ENCODE data around the gene SRSF3. TPM values are rescaled to one million over a fixed set of nuclear protein-coding genes. Genes with fewer than 3 reads are reported as not detected.
A peak's percentile ranks its signal among the peaks of the same experiment; 100 is the strongest.

SRSF3 gene
- total and polyA plus RNA-seq, 4 donors = 145 to 267 (median 237) TPM

GRCh38 chr6:36615018-36615761 is 21.0 kb downstream of the SRSF3 start:
- no peak overlapping the region for H3K9ac ChIP-seq (ENCODE audit: insufficient read depth in 1 of 2, low read length in 2 of 2)
- WGBS, 2 donors = 53% methylated on average over 7 of the region's 7 CpGs
- no peak for ATAC-seq (ENCODE audit: insufficient read depth, low FRiP score)
- no peaks in the 10 kb centered on the region for H3K9me3 ChIP-seq (ENCODE audit: control insufficient read depth in 4 of 4, insufficient read depth in 3 of 4, low read length in 3 of 4)
- DNase-seq = peak in 2 of 3 donors; percentile 56 to 58
- no peaks in the 10 kb centered on the region for H3K27me3 ChIP-seq (ENCODE audit: control insufficient read depth in 3 of 3, insufficient read depth in 3 of 3, low read length in 2 of 3)
- TF ChIP-seq, protein P1, sequence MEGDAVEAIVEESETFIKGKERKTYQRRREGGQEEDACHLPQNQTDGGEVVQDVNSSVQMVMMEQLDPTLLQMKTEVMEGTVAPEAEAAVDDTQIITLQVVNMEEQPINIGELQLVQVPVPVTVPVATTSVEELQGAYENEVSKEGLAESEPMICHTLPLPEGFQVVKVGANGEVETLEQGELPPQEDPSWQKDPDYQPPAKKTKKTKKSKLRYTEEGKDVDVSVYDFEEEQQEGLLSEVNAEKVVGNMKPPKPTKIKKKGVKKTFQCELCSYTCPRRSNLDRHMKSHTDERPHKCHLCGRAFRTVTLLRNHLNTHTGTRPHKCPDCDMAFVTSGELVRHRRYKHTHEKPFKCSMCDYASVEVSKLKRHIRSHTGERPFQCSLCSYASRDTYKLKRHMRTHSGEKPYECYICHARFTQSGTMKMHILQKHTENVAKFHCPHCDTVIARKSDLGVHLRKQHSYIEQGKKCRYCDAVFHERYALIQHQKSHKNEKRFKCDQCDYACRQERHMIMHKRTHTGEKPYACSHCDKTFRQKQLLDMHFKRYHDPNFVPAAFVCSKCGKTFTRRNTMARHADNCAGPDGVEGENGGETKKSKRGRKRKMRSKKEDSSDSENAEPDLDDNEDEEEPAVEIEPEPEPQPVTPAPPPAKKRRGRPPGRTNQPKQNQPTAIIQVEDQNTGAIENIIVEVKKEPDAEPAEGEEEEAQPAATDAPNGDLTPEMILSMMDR (IDR thresholded peaks at IDR 0.05; ENCODE audit: control extremely low read depth, extremely low read depth) = peak; percentile 46
- no peak overlapping the region for H3K4me3 ChIP-seq
- peak overlapping the region; percentile 1 to 40 for H3K27ac ChIP-seq (ENCODE audit: low read depth in 1 of 2, low read length in 1 of 2)
- peaks cover 7 to 22% (median 8%) of the 10 kb centered on the region in 4 donors for H3K36me3 ChIP-seq (ENCODE audit: control insufficient read depth in 4 of 4, insufficient read depth in 4 of 4, low read length in 4 of 4)
- peaks cover 0 to 5% (median 0%) of the 10 kb centered on the region in 5 donors for H3K4me1 ChIP-seq (ENCODE audit: control insufficient read depth in 5 of 5, insufficient read depth in 5 of 5, low read length in 5 of 5)

DNA sequence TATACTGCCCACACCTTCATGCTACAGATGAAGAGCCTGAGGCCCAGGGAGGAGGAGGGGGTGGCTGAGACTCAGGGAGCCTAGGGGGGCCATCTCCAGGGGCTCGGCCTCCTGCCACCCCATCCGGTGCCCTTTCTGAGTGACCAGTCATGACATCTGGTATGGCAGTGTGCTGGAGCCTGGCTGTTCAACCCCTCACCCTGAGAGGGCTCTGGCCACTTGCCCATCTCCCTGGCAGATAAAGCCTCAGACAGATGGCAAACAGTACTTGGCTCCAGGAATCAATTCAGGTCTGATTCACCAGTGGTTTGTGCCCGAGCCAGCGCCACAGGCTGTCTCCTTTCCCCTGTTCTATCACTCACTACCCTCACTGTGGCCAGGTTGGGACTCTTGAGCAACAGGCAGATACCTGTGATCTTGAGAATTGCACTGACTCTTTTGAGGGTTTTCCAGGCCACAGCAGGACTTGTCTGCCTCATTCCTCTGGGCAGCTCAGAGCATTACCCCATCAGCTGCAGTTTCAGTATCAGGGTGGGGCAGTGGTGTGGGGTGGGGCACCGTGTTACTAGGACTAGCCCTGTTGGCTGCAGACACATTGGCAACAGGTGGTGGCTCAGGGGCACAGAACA is 22.8 kb downstream of the SRSF3 start:
- Histone ChIP-seq H3K27ac (ENCODE audit: low read depth in 1 of 2, low read length in 1 of 2) (peak overlapping the region in 1 of 2 donors; percentile 57), H3K9ac (ENCODE audit: insufficient read depth in 1 of 2, low read length in 2 of 2) (no peak overlapping the region), H3K4me3 (no peak overlapping the region), H3K4me1 (ENCODE audit: control insufficient read depth in 5 of 5, insufficient read depth in 5 of 5, low read length in 5 of 5) (peaks cover 0 to 5% (median 0%) of the 10 kb centered on the region in 5 donors), H3K9me3 (ENCODE audit: control insufficient read depth in 4 of 4, insufficient read depth in 3 of 4, low read length in 3 of 4) (no peaks in the 10 kb centered on the region), H3K27me3 (ENCODE audit: control insufficient read depth in 3 of 3, insufficient read depth in 3 of 3, low read length in 2 of 3) (no peaks in the 10 kb centered on the region), H3K36me3 (ENCODE audit: control insufficient read depth in 4 of 4, insufficient read depth in 4 of 4, low read length in 4 of 4) (peaks cover 2 to 10% (median 5%) of the 10 kb centered on the region in 4 donors)
- ATAC-seq (ENCODE audit: insufficient read depth, low FRiP score) (peak; percentile 73), DNase-seq (no peak)
- TF ChIP-seq, protein P1 (IDR thresholded peaks at IDR 0.05; ENCODE audit: control extremely low read depth, extremely low read depth) = no peak
- WGBS, 2 donors = 52 to 60% methylated on average over 5 of the region's 5 CpGs

DNA sequence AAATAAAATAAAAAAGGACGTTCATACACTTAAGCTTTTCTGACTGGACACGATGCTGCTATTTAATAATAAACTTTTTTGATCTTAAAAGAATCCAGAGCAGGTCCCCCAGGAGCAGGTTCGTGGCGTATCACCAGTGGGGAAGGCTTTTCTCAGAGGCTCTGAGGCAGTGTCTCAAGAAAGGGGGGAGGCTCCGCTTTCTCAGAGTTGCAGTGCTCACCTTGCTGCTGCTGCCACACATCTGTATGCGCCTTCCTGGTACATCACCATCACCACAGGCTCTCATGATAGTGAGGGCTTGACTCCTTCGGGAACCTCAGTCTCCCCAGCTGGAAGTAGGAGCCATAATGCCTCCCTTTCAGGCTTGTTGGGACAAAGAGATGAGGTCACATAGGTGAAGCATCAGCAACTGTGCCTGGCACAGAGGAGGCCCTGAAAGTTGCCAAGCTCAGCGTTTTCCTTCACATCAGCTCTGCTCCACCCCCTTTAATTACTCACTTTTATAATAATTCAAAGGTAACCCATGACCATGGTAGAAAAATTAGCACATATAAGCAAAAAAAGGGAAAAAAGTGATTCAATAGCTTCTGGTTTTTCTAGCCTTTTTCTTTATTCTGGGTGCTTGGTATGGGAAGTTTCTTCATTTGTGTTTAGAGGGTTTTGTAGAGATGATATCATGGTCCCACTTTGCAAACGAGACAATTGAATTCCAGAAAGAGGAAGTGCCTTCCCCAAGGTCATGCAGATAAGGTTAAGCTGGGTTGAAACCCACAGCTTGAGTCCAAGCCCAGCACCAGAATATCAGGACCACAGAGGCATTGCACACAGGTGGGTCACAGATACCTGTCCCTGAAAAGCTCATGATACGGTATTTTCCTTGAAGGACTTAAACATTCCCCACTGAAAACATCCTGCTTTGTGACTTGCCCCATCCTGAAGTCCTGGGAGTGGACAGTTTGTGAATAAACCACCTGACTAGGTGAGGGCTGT is 24.5 kb downstream of the SRSF3 start:
- Histone ChIP-seq H3K9me3 (ENCODE audit: control insufficient read depth in 4 of 4, insufficient read depth in 3 of 4, low read length in 3 of 4) (no peaks in the 10 kb centered on the region), H3K36me3 (ENCODE audit: control insufficient read depth in 4 of 4, insufficient read depth in 4 of 4, low read length in 4 of 4) (peaks cover 0 to under 1% (median 0%) of the 10 kb centered on the region in 4 donors), H3K9ac (ENCODE audit: insufficient read depth in 1 of 2, low read length in 2 of 2) (no peak overlapping the region), H3K27ac (ENCODE audit: low read depth in 1 of 2, low read length in 1 of 2) (peak overlapping the region in 1 of 2 donors; percentile 48), H3K4me3 (no peak overlapping the region), H3K27me3 (ENCODE audit: control insufficient read depth in 3 of 3, insufficient read depth in 3 of 3, low read length in 2 of 3) (no peaks in the 10 kb centered on the region), H3K4me1 (ENCODE audit: control insufficient read depth in 5 of 5, insufficient read depth in 5 of 5, low read length in 5 of 5) (peaks cover 0 to 5% (median 4%) of the 10 kb centered on the region in 5 donors)
- TF ChIP-seq, protein P1 (IDR thresholded peaks at IDR 0.05; ENCODE audit: control extremely low read depth, extremely low read depth) = no peak
- WGBS, 2 donors = 83% methylated on average over 10 of the region's 10 CpGs
- ATAC-seq (ENCODE audit: insufficient read depth, low FRiP score) (no peak), DNase-seq (no peak)

All from lung (tissue), 12 donors.